Stomach smooth muscle (tissue), 2 donors: ENCODE measurements around the gene CLEC2L.

Experiments
- H3K27ac ChIP-seq: one replicate; pipeline ENCODE4 v1.7.0; 2013; ENCODE audit warnings: mild to moderate bottlenecking, low read length, inconsistent platforms
- H3K27me3 ChIP-seq, 2 donors: one replicate each; pipeline ENCODE4 v1.7.0; 2013; ENCODE audit warnings: low read length in 2 of 2; ENCODE audit not compliant: insufficient read depth in 2 of 2, control insufficient read depth in 1 of 2
- H3K36me3 ChIP-seq, 2 donors: one replicate each; pipeline ENCODE4 v1.7.0; 2013; ENCODE audit warnings: low read length in 2 of 2; ENCODE audit not compliant: control insufficient read depth in 2 of 2, insufficient read depth in 2 of 2
- H3K4me1 ChIP-seq: one replicate; pipeline ENCODE4 v1.7.0; 2013; ENCODE audit warnings: low read length; ENCODE audit not compliant: control insufficient read depth, insufficient read depth
- H3K4me3 ChIP-seq, 2 donors: one replicate each; pipeline ENCODE4 v1.7.0; 2013; ENCODE audit warnings: low read length in 2 of 2
- H3K9ac ChIP-seq, 2 donors: one replicate each; pipeline ENCODE4 v1.7.0; 2013; ENCODE audit warnings: low read length in 2 of 2, mild to moderate bottlenecking in 1 of 2
- H3K9me3 ChIP-seq, 2 donors: one replicate each; pipeline ENCODE4 v1.7.0; 2013; ENCODE audit warnings: low read length in 2 of 2; ENCODE audit not compliant: control insufficient read depth in 2 of 2
- donor health status: healthy.
- donor health status: Pancreatic carcinoma.

Gene CLEC2L

DNA sequence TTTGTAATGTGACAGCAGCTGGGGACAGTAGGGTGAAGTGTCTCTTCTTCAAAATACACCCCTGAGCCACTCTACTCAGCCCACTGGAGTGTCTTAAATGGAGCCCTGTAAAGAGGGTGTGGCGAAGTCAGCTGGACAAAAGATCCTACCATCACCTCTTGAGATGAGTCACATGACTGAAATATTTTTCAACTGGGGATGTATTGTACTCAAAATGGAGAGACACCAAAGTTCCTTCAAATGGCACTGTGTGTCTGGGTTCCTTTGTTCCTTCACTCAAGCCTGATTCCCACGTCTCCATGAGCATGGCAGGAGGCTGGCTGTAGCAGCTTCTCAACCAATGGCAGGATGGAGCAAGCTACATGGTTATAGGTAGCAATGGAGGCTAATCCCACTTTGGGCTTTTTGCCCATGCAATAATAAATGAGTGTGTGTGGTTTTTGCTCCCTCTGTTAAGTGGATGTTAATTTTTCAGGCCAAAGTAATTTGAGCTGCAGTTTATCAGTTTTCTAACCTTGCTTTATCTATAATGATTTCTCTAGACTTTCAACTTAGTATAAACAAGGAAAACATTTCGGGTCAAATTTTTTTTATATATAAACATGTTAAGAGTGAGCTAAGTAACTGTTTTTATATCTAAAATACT, 68.2 kb downstream of the CLEC2L start:
- Histone ChIP-seq H3K27me3 (no peaks in the 10 kb centered on the region), H3K9ac (no peak overlapping the region), H3K4me3 (no peak overlapping the region), H3K4me1 (peaks cover 7% of the 10 kb centered on the region), H3K36me3 (peaks cover 29 to 37% of the 10 kb centered on the region in 2 donors), H3K27ac (no peak overlapping the region), H3K9me3 (no peaks in the 10 kb centered on the region)

- peaks cover 31 to 39% of the 10 kb centered on the region in 2 donors for H3K36me3 ChIP-seq
- H3K9me3 ChIP-seq = no peaks in the 10 kb centered on the region
- H3K9ac ChIP-seq = no peak overlapping the region
- no peak overlapping the region for H3K27ac ChIP-seq
- no peaks in the 10 kb centered on the region for H3K27me3 ChIP-seq
- peaks cover 7% of the 10 kb centered on the region for H3K4me1 ChIP-seq
- H3K4me3 ChIP-seq = no peak overlapping the region
Observed at GRCh38 chr7:139592801-139593461, 69.4 kb downstream of the CLEC2L start.

- no peak overlapping the region for H3K27ac ChIP-seq
- H3K36me3 ChIP-seq = peaks cover 35 to 42% of the 10 kb centered on the region in 2 donors
- H3K4me1 ChIP-seq = no peaks in the 10 kb centered on the region
- no peaks in the 10 kb centered on the region for H3K27me3 ChIP-seq
- no peak overlapping the region for H3K4me3 ChIP-seq
- H3K9me3 ChIP-seq = no peaks in the 10 kb centered on the region
- H3K9ac ChIP-seq = no peak overlapping the region
Observed at GRCh38 chr7:139594090-139594489, 70.6 kb downstream of the CLEC2L start.
